H1 (cell line): ENCODE measurements around the gene FBXO46.

Source experiments
- EGR1 ChIP-seq: IDR thresholded peaks from 2 replicates; pipeline ENCODE4 v1.6.1; 2011; ENCODE audit warnings: low read depth, low read length, borderline replicate concordance
- EP300 ChIP-seq, 2 experiments: IDR thresholded peaks; 1 replicate in 1 of 2; 2 replicates in 1 of 2; pipeline ENCODE4 v1.6.1; 2011 to 2012; ENCODE audit warnings: low read depth in 2 of 2, low read length in 2 of 2, mild to moderate bottlenecking in 2 of 2, borderline replicate concordance in 1 of 2, inconsistent platforms in 1 of 2, moderate library complexity in 1 of 2
- KDM1A ChIP-seq: fragments of 200-600, 300-600 bp; sonication (generic); IDR thresholded peaks from 2 replicates; pipeline ENCODE4 v1.7.1; 2016; ENCODE audit warnings: mild to moderate bottlenecking, low read length, borderline replicate concordance
- POLR2A ChIP-seq, 2 experiments: IDR thresholded peaks; 1 replicate in 1 of 2; 2 replicates in 1 of 2; pipeline ENCODE4 v1.6.1; 2011; ENCODE audit warnings: low read depth in 2 of 2, low read length in 2 of 2, mild to moderate bottlenecking in 2 of 2; ENCODE audit errors: control extremely low read depth in 1 of 2
- POLR2AphosphoS5 ChIP-seq: IDR thresholded peaks from 2 replicates; pipeline ENCODE4 v1.6.1; 2011; ENCODE audit warnings: low read depth, low read length
- RFX5 ChIP-seq: IDR thresholded peaks from 2 replicates; pipeline ENCODE4 v1.6.1; 2011; ENCODE audit warnings: low read depth, low read length, improper control_type of control experiment, borderline replicate concordance
- SP1 ChIP-seq: IDR thresholded peaks from 2 replicates; pipeline ENCODE4 v1.6.1; 2011; ENCODE audit warnings: low read depth, low read length
- SP2 ChIP-seq: IDR thresholded peaks from 2 replicates; pipeline ENCODE4 v1.6.1; 2012; ENCODE audit warnings: mild to moderate bottlenecking, low read length, inconsistent platforms
- TAF1 ChIP-seq: IDR thresholded peaks from 2 replicates; pipeline ENCODE4 v1.6.1; 2011; ENCODE audit warnings: mild to moderate bottlenecking, low read depth, low read length
- TF ChIP-seq, protein P1 (sequence below), 3 experiments: IDR thresholded peaks; 1 replicate in 2 of 3; 2 replicates in 1 of 3; pipeline versions ENCODE4 v1.5.1 to v1.6.1; 2011; ENCODE audit warnings: low read length in 3 of 3, mild to moderate bottlenecking in 3 of 3, inconsistent platforms in 2 of 3, low read depth in 1 of 3, moderate library complexity in 1 of 3; ENCODE audit not compliant: insufficient read depth in 1 of 3; ENCODE audit errors: control extremely low read depth in 1 of 3
- TF ChIP-seq, protein P2 (sequence below): IDR thresholded peaks from 2 replicates; pipeline ENCODE4 v1.6.1; 2011; ENCODE audit warnings: low read length, improper control_type of control experiment

GRCh38 chr19:45668342-45668871, 62.3 kb downstream of the FBXO46 start:
- TF ChIP-seq, protein P1, sequence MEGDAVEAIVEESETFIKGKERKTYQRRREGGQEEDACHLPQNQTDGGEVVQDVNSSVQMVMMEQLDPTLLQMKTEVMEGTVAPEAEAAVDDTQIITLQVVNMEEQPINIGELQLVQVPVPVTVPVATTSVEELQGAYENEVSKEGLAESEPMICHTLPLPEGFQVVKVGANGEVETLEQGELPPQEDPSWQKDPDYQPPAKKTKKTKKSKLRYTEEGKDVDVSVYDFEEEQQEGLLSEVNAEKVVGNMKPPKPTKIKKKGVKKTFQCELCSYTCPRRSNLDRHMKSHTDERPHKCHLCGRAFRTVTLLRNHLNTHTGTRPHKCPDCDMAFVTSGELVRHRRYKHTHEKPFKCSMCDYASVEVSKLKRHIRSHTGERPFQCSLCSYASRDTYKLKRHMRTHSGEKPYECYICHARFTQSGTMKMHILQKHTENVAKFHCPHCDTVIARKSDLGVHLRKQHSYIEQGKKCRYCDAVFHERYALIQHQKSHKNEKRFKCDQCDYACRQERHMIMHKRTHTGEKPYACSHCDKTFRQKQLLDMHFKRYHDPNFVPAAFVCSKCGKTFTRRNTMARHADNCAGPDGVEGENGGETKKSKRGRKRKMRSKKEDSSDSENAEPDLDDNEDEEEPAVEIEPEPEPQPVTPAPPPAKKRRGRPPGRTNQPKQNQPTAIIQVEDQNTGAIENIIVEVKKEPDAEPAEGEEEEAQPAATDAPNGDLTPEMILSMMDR (IDR thresholded peaks at IDR 0.05; ENCODE audit: control extremely low read depth in 1 of 3, insufficient read depth in 1 of 3, low read depth in 1 of 3, low read length in 3 of 3): no peak
- no peak for TF ChIP-seq SP2
- TF ChIP-seq POLR2AphosphoS5: no peak
- TF ChIP-seq SP1: no peak
- TF ChIP-seq TAF1: no peak
- TF ChIP-seq, protein P2, sequence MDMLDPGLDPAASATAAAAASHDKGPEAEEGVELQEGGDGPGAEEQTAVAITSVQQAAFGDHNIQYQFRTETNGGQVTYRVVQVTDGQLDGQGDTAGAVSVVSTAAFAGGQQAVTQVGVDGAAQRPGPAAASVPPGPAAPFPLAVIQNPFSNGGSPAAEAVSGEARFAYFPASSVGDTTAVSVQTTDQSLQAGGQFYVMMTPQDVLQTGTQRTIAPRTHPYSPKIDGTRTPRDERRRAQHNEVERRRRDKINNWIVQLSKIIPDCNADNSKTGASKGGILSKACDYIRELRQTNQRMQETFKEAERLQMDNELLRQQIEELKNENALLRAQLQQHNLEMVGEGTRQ: no peak
- TF ChIP-seq POLR2A (IDR thresholded peaks at IDR 0.05; ENCODE audit: control extremely low read depth in 1 of 2, low read depth in 2 of 2, low read length in 2 of 2): no peak
- no peak for TF ChIP-seq KDM1A
- no peak for TF ChIP-seq RFX5
- no peak for TF ChIP-seq EGR1
- TF ChIP-seq EP300 (IDR thresholded peaks at IDR 0.05; ENCODE audit: borderline replicate concordance in 1 of 2, low read depth in 2 of 2, low read length in 2 of 2): no peak
